SK-N-SH treated with all-trans-retinoic acid at 6 μM for 48 hours (cell line): ENCODE data around the gene FCN3.

ENCODE experiments used
- BACH2 ChIP-seq: fragments of 250-450 bp; sonication (Bioruptor Pico); IDR thresholded peaks from 2 replicates; pipeline ENCODE4 v1.9.0; 2021; ENCODE audit warnings: mild to moderate bottlenecking, borderline replicate concordance
- CREB5 ChIP-seq: fragments of 250-450 bp; sonication (Bioruptor Pico); IDR thresholded peaks from 2 replicates; pipeline ENCODE4 v1.5.1; 2020; ENCODE audit warnings: low read depth, mild to moderate bottlenecking, moderate library complexity
- ESRRG ChIP-seq: fragments of 250-450 bp; sonication (Bioruptor Pico); IDR thresholded peaks from 2 replicates; pipeline ENCODE4 v1.6.1; 2021; ENCODE audit warnings: mild to moderate bottlenecking
- OSR1 ChIP-seq: fragments of 250-450 bp; sonication (Bioruptor Pico); IDR thresholded peaks from 2 replicates; pipeline ENCODE4 v1.8.0; 2022; ENCODE audit warnings: moderate library complexity, mild to moderate bottlenecking, inconsistent platforms
- PATZ1 ChIP-seq: fragments of 250-450 bp; sonication (Bioruptor Pico); IDR thresholded peaks from 2 replicates; pipeline ENCODE4 v1.8.0; 2020; ENCODE audit warnings: mild to moderate bottlenecking, moderate library complexity, borderline replicate concordance
- PPARA ChIP-seq: fragments of 250-450 bp; sonication (Bioruptor Pico); IDR thresholded peaks from 2 replicates; pipeline ENCODE4 v1.5.0; 2020; ENCODE audit warnings: mild to moderate bottlenecking, borderline replicate concordance
- RARB ChIP-seq: fragments of 250-450 bp; sonication (Bioruptor Pico); IDR thresholded peaks from 2 replicates; pipeline ENCODE4 v1.8.0; 2021; ENCODE audit warnings: mild to moderate bottlenecking, moderate library complexity
- TCF4 ChIP-seq: fragments of 250-450 bp; sonication (Bioruptor Pico); IDR thresholded peaks from 2 replicates; pipeline ENCODE4 v1.8.0; 2021; ENCODE audit warnings: mild to moderate bottlenecking, moderate library complexity, borderline replicate concordance
- TOX ChIP-seq: fragments of 250-450 bp; sonication (Bioruptor Pico); IDR thresholded peaks from 2 replicates; pipeline ENCODE4 v1.8.0; 2021; ENCODE audit warnings: mild to moderate bottlenecking, moderate library complexity, borderline replicate concordance
- ZFP3 ChIP-seq: fragments of 250-450 bp; sonication (Bioruptor Pico); IDR thresholded peaks from 2 replicates; pipeline ENCODE4 v1.5.0; 2020; ENCODE audit warnings: mild to moderate bottlenecking, moderate library complexity
- ZNF565 ChIP-seq: fragments of 450-650 bp; formaldehyde crosslinking; conservative IDR thresholded peaks from 2 replicates; pipeline ENCODE4 v1.5.0; 2020; ENCODE audit warnings: low read depth, mild to moderate bottlenecking, moderate library complexity
- ZNF70 ChIP-seq: fragments of 450-650 bp; formaldehyde crosslinking; IDR thresholded peaks from 2 replicates; pipeline ENCODE4 v1.5.0; 2020; ENCODE audit warnings: mild to moderate bottlenecking, moderate library complexity
- ZNF8 ChIP-seq: fragments of 450-650 bp; formaldehyde crosslinking; IDR thresholded peaks from 2 replicates; pipeline ENCODE4 v1.5.0; 2020; ENCODE audit warnings: mild to moderate bottlenecking, moderate library complexity

- no peak for TF ChIP-seq TOX (CRISPR knock-in tag)
- no peak for TF ChIP-seq BACH2 (CRISPR knock-in tag)
- no peak for TF ChIP-seq ZFP3 (CRISPR knock-in tag)
- TF ChIP-seq ESRRG (CRISPR knock-in tag): no peak
- TF ChIP-seq TCF4: no peak
- TF ChIP-seq PPARA (CRISPR knock-in tag): no peak
- TF ChIP-seq PATZ1 (CRISPR knock-in tag): no peak
- TF ChIP-seq ZNF8 (CRISPR knock-in tag): no peak
- TF ChIP-seq ZNF565 (CRISPR knock-in tag): no peak
- no peak for TF ChIP-seq ZNF70
- TF ChIP-seq RARB (CRISPR knock-in tag): no peak
- no peak for TF ChIP-seq CREB5 (CRISPR knock-in tag)
- TF ChIP-seq OSR1 (CRISPR knock-in tag): no peak
These were observed 28.3 kb downstream of the FCN3 start for GRCh38 chr1:27346357-27346756.
